ENCODE measurements around the gene C16orf87. TPM values are rescaled to one million over a fixed set of nuclear protein-coding genes. Genes with fewer than 3 reads are reported as not detected.

The C16orf87 gene
- total RNA-seq, 1 experiment from 2014 or later, result 10.2 TPM

GRCh38 chr16:46843898-46844642, 13.1 kb upstream of the C16orf87 start:
- no peaks in the 10 kb centered on the region for H3K27me3 ChIP-seq (ENCODE audit: insufficient read depth, low read length)
- H4K20me1 ChIP-seq (ENCODE audit: insufficient read depth), result no peaks in the 10 kb centered on the region
- no peak for TF ChIP-seq JUND (IDR thresholded peaks at IDR 0.05)
- TF ChIP-seq TCF7L2 (IDR thresholded peaks at IDR 0.05; ENCODE audit: borderline replicate concordance, extremely low read depth, insufficient read depth, insufficient read length), result no peak
- TF ChIP-seq CBX3 (IDR thresholded peaks at IDR 0.05; ENCODE audit: low read depth), result no peak
- TF ChIP-seq FOSL1 (IDR thresholded peaks at IDR 0.05; ENCODE audit: low read depth), result no peak
- no peak for TF ChIP-seq ATF3 (IDR thresholded peaks at IDR 0.05)
- TF ChIP-seq SP1 (IDR thresholded peaks at IDR 0.05; ENCODE audit: low read depth), result no peak
- no peak for TF ChIP-seq MAX (IDR thresholded peaks at IDR 0.05)
- TF ChIP-seq ZBTB33 (IDR thresholded peaks at IDR 0.05; ENCODE audit: extremely low read depth, insufficient replicate concordance, low read length), result no peak
- no peak for TF ChIP-seq SIN3A (IDR thresholded peaks at IDR 0.05; ENCODE audit: low read depth)
- no peak for TF ChIP-seq POLR2AphosphoS5 (IDR thresholded peaks at IDR 0.05; ENCODE audit: low read depth, low read length)
- TF ChIP-seq EGR1 (IDR thresholded peaks at IDR 0.05; ENCODE audit: low read depth), result no peak
- no peak for TF ChIP-seq EZH2 (IDR thresholded peaks at IDR 0.05)
- no peak for TF ChIP-seq SRF (IDR thresholded peaks at IDR 0.05; ENCODE audit: low read depth)
- no peak for TF ChIP-seq RAD21 (IDR thresholded peaks at IDR 0.05; ENCODE audit: low read depth)
- no peak for TF ChIP-seq ZNF274 (IDR thresholded peaks at IDR 0.05; ENCODE audit: low read depth, low read length)
- TF ChIP-seq CEBPB (IDR thresholded peaks at IDR 0.05; ENCODE audit: low read depth), result no peak
- no peak for TF ChIP-seq YY1 (IDR thresholded peaks at IDR 0.05; ENCODE audit: extremely low read depth, insufficient replicate concordance, low read depth, low read length)
- no peak for TF ChIP-seq POLR2A (IDR thresholded peaks at IDR 0.05; ENCODE audit: borderline replicate concordance, extremely low read depth, insufficient read depth, insufficient read length)
- TF ChIP-seq CTCF (IDR thresholded peaks at IDR 0.05 in 2 of 3, conservative IDR thresholded peaks at IDR 0.05 in 1 of 3; ENCODE audit: borderline replicate concordance in 1 of 3, insufficient read depth in 1 of 3, low read depth in 2 of 3, low read length in 2 of 3), result no peak
- no peak for TF ChIP-seq ELF1 (IDR thresholded peaks at IDR 0.05; ENCODE audit: borderline replicate concordance, low read depth)
- no peak overlapping the region for H3K4me3 ChIP-seq (replicated peaks in 1 of 2; ENCODE audit: low read depth in 1 of 2, low read length in 2 of 2)
- no peak overlapping the region for H3K4me2 ChIP-seq (ENCODE audit: low read length)
- intact Hi-C loops (cut with micrococcal nuclease), result no loop called here
- H3K79me2 ChIP-seq (ENCODE audit: insufficient read depth, low read length), result no peaks in the 10 kb centered on the region
- H2AFZ ChIP-seq (ENCODE audit: low read depth, low read length, poor library complexity, severe bottlenecking), result no peak overlapping the region
- DNase-seq (ENCODE audit: low read depth, low spot score) (no peak), ATAC-seq (no peak)
- H3K9me2 ChIP-seq (ENCODE audit: insufficient read depth), result no peaks in the 10 kb centered on the region
- H3K9ac ChIP-seq (ENCODE audit: low read length), result no peak overlapping the region
- no peaks in the 10 kb centered on the region for H3K9me3 ChIP-seq (ENCODE audit: control insufficient read depth in 1 of 2, insufficient read depth in 1 of 2, low read depth in 1 of 2, low read length in 2 of 2)
- BruUV-seq (replicated peaks), result no TSS peak
- CTCF ChIA-PET, result interaction anchor here (0.8 kb wide), 1 partner anchor 10 kb away, joined by 3 read pairs; no protein-coding TSS in a partner anchor
- POLR2A ChIA-PET, result no interaction called here
- no peaks in the 10 kb centered on the region for H3K36me3 ChIP-seq (ENCODE audit: control insufficient read depth in 1 of 2, insufficient read depth in 2 of 2, low read length in 2 of 2)
- H3K27ac ChIP-seq (ENCODE audit: low read depth, low read length), result no peak overlapping the region
- H3K4me1 ChIP-seq (ENCODE audit: control insufficient read depth in 1 of 2, insufficient read depth in 2 of 2, low read length in 2 of 2), result no peaks in the 10 kb centered on the region
- RAD21 ChIA-PET (ENCODE audit: low non-redundant PET in 1 of 2, low total read pairs in 2 of 2, uncharacterized antibody in 2 of 2, unreplicated experiment in 2 of 2), result no interaction called here

Measured in HCT116 (cell line).